HL-60 (cell line): Measurements from ENCODE around the gene NFIB.
A peak's percentile ranks its signal among the peaks of the same experiment; 100 is the strongest.

Source experiments
- DNase-seq, 2 experiments: peaks; one replicate each; pipeline ENCODE4 v3.0.0-alpha.2; 2010 to 2020; ENCODE audit warnings: low read depth in 1 of 2, low spot score in 1 of 2
- H3K27ac ChIP-seq: fragments of 250-450 bp; sonication (Bioruptor Pico); replicated peaks from 2 replicates; pipeline ENCODE4 v1.5.1; 2020; ENCODE audit warnings: mild to moderate bottlenecking, moderate library complexity
- H3K27me3 ChIP-seq: fragments of 250-450 bp; sonication (Bioruptor Pico); 2 replicates; pipeline ENCODE4 v1.5.1; 2021; ENCODE audit warnings: mild to moderate bottlenecking, moderate library complexity; ENCODE audit not compliant: insufficient read depth, poor library complexity, severe bottlenecking
- H3K4me3 ChIP-seq: replicated peaks from 2 replicates; pipeline ENCODE4 v1.5.1; 2011; ENCODE audit warnings: mild to moderate bottlenecking, control low read depth, low read length; ENCODE audit not compliant: insufficient read depth
- GABPA ChIP-seq: IDR thresholded peaks from 2 replicates; pipeline ENCODE4 v1.6.1; 2012; ENCODE audit warnings: low read depth
- POLR2AphosphoS5 ChIP-seq: IDR thresholded peaks from 2 replicates; pipeline ENCODE4 v1.6.1; 2012; ENCODE audit warnings: low read depth
- SPI1 ChIP-seq: IDR thresholded peaks from 2 replicates; pipeline ENCODE4 v1.6.1; 2012; ENCODE audit warnings: low read depth, mild to moderate bottlenecking, borderline replicate concordance
- TF ChIP-seq, protein P1 (sequence below): IDR thresholded peaks from one replicate; pipeline ENCODE4 v1.5.1; 2011; ENCODE audit warnings: low read length, control low read depth, inconsistent platforms; ENCODE audit not compliant: insufficient read depth
- TF ChIP-seq, protein P2 (sequence below): IDR thresholded peaks from 2 replicates; pipeline ENCODE4 v1.6.1; 2012; ENCODE audit warnings: low read depth; ENCODE audit not compliant: insufficient replicate concordance

NFIB gene

DNA sequence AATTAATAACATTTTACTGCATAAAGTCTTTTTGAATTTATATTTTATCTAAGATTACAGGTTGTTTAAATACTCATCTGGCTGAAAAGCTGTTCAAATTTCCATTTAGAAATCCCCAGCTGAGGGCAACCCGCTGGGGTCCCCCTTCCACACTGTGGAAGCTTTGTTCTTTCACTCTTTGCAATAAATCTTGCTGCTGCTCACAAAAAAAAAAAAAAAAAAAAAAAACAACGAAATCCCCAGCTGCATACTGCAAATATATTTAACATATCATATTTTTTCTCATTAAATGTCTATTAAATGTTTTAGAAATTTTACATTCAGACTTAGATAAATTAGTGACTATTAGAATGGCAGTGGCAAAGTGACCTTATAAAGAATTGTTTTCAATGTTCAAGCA is 172.2 kb downstream of the NFIB start:
- no peaks in the 10 kb centered on the region for H3K27me3 ChIP-seq
- no peak for DNase-seq
- no peak for TF ChIP-seq SPI1
- TF ChIP-seq, protein P1, sequence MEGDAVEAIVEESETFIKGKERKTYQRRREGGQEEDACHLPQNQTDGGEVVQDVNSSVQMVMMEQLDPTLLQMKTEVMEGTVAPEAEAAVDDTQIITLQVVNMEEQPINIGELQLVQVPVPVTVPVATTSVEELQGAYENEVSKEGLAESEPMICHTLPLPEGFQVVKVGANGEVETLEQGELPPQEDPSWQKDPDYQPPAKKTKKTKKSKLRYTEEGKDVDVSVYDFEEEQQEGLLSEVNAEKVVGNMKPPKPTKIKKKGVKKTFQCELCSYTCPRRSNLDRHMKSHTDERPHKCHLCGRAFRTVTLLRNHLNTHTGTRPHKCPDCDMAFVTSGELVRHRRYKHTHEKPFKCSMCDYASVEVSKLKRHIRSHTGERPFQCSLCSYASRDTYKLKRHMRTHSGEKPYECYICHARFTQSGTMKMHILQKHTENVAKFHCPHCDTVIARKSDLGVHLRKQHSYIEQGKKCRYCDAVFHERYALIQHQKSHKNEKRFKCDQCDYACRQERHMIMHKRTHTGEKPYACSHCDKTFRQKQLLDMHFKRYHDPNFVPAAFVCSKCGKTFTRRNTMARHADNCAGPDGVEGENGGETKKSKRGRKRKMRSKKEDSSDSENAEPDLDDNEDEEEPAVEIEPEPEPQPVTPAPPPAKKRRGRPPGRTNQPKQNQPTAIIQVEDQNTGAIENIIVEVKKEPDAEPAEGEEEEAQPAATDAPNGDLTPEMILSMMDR = no peak
- no peak for TF ChIP-seq POLR2AphosphoS5
- TF ChIP-seq, protein P2, sequence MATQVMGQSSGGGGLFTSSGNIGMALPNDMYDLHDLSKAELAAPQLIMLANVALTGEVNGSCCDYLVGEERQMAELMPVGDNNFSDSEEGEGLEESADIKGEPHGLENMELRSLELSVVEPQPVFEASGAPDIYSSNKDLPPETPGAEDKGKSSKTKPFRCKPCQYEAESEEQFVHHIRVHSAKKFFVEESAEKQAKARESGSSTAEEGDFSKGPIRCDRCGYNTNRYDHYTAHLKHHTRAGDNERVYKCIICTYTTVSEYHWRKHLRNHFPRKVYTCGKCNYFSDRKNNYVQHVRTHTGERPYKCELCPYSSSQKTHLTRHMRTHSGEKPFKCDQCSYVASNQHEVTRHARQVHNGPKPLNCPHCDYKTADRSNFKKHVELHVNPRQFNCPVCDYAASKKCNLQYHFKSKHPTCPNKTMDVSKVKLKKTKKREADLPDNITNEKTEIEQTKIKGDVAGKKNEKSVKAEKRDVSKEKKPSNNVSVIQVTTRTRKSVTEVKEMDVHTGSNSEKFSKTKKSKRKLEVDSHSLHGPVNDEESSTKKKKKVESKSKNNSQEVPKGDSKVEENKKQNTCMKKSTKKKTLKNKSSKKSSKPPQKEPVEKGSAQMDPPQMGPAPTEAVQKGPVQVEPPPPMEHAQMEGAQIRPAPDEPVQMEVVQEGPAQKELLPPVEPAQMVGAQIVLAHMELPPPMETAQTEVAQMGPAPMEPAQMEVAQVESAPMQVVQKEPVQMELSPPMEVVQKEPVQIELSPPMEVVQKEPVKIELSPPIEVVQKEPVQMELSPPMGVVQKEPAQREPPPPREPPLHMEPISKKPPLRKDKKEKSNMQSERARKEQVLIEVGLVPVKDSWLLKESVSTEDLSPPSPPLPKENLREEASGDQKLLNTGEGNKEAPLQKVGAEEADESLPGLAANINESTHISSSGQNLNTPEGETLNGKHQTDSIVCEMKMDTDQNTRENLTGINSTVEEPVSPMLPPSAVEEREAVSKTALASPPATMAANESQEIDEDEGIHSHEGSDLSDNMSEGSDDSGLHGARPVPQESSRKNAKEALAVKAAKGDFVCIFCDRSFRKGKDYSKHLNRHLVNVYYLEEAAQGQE = no peak
- TF ChIP-seq GABPA = no peak
- no peak overlapping the region for H3K27ac ChIP-seq
- H3K4me3 ChIP-seq = no peak overlapping the region

DNA sequence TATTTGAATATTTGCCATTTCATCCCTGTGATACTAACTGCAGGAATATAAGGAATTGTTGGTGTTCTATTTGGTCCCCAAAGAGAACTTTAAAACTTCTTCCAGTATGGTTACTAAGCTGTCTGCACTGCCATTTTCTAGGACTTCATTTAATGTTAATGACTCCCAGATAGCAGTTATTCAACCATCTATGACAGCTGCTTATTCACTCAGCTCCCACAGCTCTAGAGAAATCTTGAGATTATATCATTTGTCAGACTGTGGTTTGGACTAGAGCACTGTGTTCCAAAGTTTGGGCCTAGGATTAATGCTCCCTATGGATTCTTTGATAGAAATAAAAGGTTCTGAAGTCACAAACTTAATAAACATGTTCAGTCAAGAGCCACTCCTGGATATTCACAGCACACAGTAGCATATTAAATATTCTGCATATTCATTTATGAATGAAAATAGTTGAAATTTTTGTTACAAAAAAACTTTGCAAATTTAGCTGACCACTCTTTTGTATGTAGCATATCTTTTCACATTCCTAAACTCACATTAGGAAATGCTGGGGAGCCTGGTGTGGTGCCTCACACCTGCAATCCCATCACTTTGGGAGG is 173.7 kb downstream of the NFIB start:
- Histone ChIP-seq H3K27me3 (no peaks in the 10 kb centered on the region), H3K4me3 (no peak overlapping the region), H3K27ac (no peak overlapping the region)
- no peak for TF ChIP-seq SPI1
- TF ChIP-seq POLR2AphosphoS5 = no peak
- TF ChIP-seq, protein P1 = no peak
- no peak for TF ChIP-seq GABPA
- TF ChIP-seq, protein P2 = no peak
- DNase-seq = no peak

DNA sequence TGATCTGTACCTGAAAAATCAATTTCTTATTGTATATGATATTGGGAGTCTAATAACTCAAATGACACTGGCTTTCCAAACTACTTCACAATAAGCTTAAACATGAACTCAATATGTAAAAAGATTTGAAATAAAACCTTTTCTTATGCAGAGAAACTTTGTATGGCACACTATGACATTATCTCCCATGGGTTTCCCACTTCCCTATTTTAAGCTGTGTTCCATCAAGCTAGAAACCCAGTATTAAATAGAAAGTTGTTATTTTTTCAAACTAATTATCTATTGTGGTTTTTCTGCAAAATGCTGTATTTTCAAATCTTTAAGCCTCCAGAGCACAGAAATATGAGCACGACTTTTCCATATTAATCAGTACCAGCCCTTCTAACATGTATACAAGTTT is 174.7 kb downstream of the NFIB start:
- no peak for TF ChIP-seq GABPA
- 0 out of 2 replicates have a peak, but pooled peaks have one; percentile 5 for TF ChIP-seq SPI1
- H3K27me3 ChIP-seq = no peaks in the 10 kb centered on the region
- H3K27ac ChIP-seq = no peak overlapping the region
- no peak overlapping the region for H3K4me3 ChIP-seq
- no peak for DNase-seq

DNA sequence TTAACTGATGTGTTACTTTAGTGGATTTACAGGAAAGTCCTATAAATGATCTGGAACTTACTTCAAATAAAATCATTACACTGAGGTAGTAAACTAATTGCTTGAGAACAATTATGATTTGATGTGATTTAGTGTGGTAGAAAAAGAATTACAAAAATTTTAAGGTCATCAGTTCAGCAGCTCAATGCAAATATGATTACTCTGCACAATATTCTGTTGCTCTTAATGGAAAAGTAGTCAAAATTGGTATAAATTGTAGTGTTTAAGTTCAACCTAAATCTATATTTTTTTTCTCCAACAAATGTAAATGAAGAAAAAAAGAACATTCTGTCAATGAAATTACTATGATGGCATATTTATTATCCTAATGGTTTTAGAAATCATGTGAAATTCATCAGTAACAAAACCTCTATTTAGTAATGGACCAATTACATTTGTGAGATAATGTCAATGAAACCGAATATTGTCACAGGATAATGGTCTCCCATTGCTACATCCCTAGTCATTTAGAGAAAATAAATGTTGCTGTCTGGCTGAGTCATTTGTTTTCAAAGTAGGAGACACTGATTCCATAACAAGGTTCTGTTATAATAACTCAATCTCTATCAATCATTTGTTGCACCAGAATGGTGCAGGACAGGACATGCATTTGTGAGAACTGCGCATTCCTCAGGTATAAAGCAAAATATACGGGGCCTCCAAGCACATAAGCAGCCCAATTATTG is 177.1 kb downstream of the NFIB start:
- Histone ChIP-seq H3K27ac (no peak overlapping the region), H3K27me3 (no peaks in the 10 kb centered on the region), H3K4me3 (no peak overlapping the region)
- TF ChIP-seq POLR2AphosphoS5 = no peak
- TF ChIP-seq, protein P1 = no peak
- TF ChIP-seq GABPA = no peak
- TF ChIP-seq SPI1 = no peak
- TF ChIP-seq, protein P2 = no peak
- DNase-seq = no peak
